Medulla oblongata (tissue), 1 donor: ENCODE results near the gene IFTAP.
"Not testable (repeated sequence)": the region's sequence is repeated elsewhere in the genome, so short reads cannot be mapped to it uniquely, and the experiment has no call there.

Source experiments
- DNase-seq: peaks from one replicate; pipeline ENCODE4 v3.0.0-alpha.2; 2015; ENCODE audit errors: extremely low spot score

IFTAP gene, protein sequence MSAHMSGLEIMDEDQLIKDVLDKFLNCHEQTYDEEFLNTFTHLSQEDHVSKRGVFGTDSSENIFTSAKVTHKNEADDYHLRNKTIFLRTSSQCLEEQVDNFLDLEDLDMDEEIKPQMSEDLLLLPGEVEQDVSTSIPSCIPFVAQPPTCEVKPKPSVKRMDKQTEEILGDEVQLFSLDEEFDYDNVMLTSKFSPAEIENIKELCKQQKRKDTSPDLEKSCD

DNA sequence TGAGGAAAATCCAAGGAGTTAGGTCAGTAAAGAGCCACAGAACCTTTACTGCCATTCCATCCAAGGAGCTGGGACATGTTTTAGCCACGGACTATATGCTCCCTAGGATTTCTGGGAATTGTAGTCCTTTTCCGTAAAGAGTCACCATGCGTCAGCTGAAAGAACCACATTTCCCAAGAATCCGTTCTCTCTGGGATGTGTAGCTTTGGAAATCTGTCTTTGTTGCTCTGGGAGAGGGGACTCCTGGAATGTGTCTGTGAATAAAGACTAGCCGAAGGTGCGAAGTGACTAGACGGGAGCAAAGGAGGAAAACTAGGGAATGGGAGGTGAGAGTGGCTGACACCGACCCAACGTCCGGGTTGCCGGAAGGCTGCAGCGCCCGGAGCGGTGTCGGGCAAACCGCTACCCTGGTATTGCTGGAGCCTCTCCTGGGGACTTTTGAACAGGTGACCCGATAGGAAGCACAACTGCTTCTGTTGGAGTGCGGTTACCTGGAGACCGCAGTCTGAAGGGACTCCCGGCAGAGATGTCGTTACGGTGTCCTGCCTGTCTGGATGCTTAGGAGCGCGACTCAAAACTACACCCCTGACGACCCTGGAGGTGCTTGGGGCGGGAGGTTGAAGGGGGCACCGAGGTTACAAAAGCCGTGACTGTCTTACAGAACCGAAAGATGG, at the start of gene IFTAP:
IFTAP (plus strand) TSS at position 187 of the 674 bp plus-strand sequence. CDS start 15,602 bp downstream, outside the sequence.
- DNase-seq: peak; percentile 97

DNA sequence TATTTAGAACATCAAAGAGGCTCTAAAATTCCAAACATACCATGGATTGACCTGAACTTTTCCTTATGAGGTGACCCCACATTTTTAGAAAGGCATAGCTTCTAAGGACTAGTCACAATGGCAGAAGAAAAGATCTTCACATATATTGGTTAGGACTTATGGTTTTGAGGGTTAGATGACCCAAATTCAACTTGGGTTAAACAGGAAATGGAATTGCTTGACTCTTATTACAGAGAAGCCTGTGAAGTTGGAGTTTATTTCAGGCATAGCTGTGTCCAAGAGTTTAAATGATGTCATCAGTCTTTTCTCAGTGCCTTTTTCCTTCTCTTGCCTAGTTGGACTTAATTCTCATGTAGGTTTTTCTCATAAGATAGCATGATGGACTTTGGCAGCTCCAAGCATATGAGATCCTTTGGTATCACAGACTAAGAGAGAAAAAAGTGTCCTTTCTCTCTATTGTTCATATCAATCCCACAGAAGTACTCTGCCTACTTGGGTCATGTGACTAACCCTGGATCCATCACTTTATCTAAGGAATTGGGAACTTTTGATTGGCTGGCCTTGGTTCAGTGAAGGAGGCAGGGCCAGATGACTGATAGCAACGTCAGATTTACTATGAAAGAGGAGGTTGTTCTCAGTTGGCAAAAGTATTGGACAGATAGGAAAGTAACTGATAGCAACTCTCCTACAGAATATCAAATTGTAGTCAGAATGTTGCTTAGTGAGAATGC, 43.8 kb upstream of the IFTAP start:
- no peak for DNase-seq

- not testable (repeated sequence) for DNase-seq
Observed at GRCh38 chr11:36557390-36557789, 36.9 kb upstream of the IFTAP start.

GRCh38 chr11:36557991-36558390, 36.3 kb upstream of the IFTAP start:
- no peak for DNase-seq

DNA sequence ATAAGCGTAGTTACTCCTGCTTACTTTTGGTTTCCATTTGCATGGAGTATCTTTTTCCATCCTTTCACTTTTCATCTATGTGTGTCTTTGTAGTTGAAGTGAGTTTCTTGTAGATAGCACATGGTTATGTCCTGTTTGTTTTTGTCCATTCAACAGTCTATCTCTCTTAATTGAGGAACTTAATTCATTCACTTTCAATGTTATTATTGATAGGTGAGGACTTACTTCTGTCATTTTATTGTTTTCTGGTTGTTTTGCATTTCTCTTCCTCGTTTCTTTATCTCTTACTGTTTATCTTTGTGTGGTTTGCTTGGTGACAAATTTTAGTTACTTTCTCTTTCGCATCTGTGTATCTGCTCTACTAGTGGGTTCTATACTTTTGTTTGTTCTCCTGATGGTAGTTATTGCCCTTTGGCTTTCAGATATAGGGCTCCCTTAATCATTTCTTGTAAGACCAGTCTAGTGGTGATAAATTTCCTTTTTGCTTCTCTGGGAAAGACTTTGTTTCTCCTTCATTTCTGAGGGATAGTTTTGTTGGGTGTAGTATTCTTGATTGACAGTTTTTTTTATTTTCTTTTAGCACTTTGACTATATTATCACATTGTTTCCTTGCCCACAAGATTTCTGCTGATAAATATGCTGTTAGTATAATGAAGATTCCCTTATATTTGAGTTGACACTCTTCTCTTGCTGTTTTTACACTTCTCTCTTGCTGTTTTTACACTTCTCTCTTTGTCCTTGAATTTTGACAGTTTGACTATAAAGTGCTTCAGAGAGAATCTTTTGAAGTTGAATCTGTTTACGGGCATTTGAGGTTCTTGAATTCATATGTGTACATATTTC, 35.5 kb upstream of the IFTAP start:
- no peak for DNase-seq

GRCh38 chr11:36564376-36565030, 29.8 kb upstream of the IFTAP start:
- DNase-seq: peak; percentile 90

DNA sequence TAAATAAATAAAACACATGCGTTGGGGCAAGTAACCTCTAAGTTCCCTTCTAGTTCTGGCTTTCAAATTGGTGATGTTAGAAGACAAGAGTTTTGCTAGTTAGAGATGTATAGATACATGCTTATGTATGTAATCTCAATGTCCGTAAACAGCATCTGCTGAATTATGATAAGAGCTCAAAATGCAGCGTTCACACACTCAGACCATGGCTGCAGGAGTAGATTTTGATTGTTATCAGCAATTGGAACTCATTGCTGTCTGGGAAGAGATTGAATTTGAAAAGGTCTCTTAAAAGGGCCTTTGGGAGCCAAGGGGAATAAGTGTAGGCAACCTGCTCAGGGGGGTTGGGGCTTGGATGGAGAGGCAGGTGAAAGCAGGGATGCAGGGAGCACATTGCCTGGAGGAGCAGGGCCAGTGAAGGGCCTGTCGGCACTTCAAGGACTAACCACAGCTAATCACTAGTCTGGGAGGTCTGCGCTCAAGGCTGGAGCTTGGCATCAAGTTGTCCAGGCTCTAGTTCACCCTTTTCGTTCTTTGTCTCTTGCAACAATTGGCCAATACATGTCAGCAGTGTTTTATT, 29.2 kb upstream of the IFTAP start:
- no peak for DNase-seq

GRCh38 chr11:36566407-36567053, 27.8 kb upstream of the IFTAP start:
- DNase-seq: no peak

GRCh38 chr11:36567694-36568093, 26.6 kb upstream of the IFTAP start, which contains the start of gene RAG1:
RAG1 (plus strand) TSS chr11:36568007; CDS start chr11:36573305, 5,298 bp downstream.
- no peak for DNase-seq

DNA sequence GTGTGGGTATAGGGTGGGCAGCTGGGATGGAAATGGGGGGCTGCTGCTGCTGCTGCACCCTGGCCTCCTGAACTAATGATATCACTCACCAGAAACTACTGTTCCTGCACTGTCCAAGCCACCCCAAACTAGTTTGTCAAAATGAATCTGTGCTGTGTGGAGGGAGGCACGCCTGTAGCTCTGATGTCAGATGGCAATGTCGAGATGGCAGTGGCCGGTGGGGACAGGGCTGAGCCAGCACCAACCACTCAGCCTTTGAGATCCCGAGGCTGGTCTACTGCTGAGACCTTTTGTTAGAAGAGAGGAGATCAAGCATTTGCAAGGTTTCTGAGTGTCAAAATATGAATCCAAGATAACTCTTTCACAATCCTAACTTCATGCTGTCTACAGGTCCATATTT, 25.2 kb upstream of the IFTAP start:
- no peak for DNase-seq

DNA sequence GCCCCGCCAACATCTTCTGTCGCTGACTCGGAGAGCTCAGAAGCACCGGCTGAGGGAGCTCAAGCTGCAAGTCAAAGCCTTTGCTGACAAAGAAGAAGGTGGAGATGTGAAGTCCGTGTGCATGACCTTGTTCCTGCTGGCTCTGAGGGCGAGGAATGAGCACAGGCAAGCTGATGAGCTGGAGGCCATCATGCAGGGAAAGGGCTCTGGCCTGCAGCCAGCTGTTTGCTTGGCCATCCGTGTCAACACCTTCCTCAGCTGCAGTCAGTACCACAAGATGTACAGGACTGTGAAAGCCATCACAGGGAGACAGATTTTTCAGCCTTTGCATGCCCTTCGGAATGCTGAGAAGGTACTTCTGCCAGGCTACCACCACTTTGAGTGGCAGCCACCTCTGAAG, 19.8 kb upstream of the IFTAP start:
- DNase-seq: no peak

DNA sequence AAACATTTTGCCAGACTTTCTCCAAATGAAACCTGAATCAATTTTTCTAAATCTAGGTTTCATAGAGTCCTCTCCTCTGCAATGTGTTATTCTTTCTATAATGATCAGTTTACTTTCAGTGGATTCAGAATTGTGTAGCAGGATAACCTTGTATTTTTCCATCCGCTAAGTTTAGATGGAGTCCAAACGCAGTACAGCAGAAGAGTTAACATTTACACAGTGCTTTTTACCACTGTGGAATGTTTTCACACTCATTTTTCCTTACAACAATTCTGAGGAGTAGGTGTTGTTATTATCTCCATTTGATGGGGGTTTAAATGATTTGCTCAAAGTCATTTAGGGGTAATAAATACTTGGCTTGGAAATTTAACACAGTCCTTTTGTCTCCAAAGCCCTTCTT, 16.9 kb upstream of the IFTAP start:
- DNase-seq: no peak

DNA sequence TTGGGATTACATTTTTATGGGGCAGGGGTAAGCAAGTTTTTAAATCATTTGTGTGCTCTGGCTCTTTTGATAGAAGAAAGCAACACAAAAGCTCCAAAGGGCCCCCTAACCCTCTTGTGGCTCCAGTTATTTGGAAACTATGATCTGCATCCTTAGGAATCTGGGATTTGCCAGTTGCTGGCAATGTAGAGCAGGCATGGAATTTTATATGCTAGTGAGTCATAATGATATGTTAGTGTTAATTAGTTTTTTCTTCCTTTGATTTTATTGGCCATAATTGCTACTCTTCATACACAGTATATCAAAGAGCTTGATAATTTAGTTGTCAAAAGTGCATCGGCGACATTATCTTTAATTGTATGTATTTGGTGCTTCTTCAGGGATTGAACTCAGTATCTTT, 16.4 kb upstream of the IFTAP start:
- no peak for DNase-seq

DNA sequence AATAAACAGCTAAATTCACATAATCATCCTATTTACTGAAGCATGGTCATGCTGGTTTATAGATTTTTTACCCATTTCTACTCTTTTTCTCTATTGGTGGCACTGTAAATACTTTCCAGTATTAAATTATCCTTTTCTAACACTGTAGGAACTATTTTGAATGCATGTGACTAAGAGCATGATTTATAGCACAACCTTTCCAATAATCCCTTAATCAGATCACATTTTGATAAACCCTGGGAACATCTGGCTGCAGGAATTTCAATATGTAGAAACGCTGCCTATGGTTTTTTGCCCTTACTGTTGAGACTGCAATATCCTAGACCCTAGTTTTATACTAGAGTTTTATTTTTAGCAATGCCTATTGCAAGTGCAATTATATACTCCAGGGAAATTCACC, 15.8 kb upstream of the IFTAP start:
- DNase-seq: no peak

- DNase-seq: no peak
Observed at GRCh38 chr11:36581536-36581935, 12.8 kb upstream of the IFTAP start.

- DNase-seq: no peak
Observed at GRCh38 chr11:36583667-36584066, 10.6 kb upstream of the IFTAP start.

DNA sequence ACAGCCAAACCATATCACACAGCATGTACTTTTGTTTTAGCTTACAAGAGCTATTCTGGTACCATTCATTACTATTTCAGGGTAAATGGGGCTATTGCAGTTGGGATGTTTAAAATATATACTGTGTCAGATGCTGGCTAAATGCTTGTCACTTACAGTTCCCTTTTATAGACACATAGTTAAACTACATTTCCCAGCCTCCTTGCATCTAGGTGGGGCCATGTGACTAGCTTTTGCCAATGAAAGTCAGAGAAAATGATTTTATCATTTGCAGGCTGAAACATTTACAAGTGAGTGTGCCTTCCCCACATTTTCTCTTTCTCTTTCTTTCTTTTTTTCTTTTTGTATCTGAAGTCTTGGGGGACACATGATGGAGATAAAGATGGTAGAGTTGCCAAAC, 7.8 kb upstream of the IFTAP start:
- DNase-seq: no peak

DNA sequence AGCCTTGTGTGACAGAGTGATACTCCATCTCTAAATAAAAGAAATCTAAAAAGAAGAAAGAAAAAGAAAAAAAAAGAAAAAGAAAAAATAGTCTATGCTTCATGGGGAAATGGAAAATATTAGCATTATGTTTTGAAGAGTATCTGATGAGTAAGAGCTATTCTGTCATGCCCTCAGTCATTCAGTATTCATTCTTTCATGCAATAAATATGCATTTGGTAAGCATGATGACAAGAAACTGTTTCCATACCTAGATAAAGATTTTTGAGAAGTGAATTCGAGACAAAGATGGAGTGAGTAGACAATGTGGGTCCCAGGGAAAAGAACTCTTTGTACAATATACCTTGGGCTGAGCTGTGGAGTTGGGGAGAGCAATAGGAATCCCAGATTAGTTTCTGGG, 6.2 kb upstream of the IFTAP start:
- DNase-seq: no peak

GRCh38 chr11:36590513-36590912, 3.8 kb upstream of the IFTAP start:
- DNase-seq: no peak

DNA sequence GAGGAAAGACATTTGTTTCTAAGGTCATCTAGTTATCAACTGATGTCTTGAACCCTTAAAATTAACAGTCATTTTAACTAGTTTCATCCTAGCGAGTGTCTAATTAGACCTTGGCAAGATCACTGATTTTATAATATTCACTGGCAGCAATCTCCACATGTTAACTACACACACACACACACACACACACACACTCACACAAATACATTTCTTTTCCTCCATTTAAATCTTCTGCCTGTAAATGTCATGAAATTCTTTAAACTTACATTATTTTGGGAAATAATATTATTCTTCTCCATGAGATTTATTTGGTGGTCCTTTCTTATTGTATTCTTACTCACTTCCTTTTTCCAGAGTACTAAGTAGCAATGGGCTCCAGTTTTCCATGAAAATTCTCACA, 2.9 kb upstream of the IFTAP start:
- no peak for DNase-seq

- no peak for DNase-seq
Observed at GRCh38 chr11:36596880-36597279, 2.6 kb downstream of the IFTAP start.
